Nasal cavity respiratory epithelium epithelial cell of viscerocranial mucosa (primary cell): Measurements from ENCODE around the gene LEMD3. TPM values are rescaled to one million over a fixed set of nuclear protein-coding genes. Genes with fewer than 3 reads are reported as not detected.

Experiments used
- total RNA-seq: library from RNA; depleted of rRNA; stranded (reverse); fragments of >200 nt; gene quantifications from 2 replicates; pipeline ENCODE4 v1.2.3, GENCODE V29; 2014

LEMD3 gene
- total RNA-seq = 31.8 and 33.4 TPM in 2 replicates

DNA sequence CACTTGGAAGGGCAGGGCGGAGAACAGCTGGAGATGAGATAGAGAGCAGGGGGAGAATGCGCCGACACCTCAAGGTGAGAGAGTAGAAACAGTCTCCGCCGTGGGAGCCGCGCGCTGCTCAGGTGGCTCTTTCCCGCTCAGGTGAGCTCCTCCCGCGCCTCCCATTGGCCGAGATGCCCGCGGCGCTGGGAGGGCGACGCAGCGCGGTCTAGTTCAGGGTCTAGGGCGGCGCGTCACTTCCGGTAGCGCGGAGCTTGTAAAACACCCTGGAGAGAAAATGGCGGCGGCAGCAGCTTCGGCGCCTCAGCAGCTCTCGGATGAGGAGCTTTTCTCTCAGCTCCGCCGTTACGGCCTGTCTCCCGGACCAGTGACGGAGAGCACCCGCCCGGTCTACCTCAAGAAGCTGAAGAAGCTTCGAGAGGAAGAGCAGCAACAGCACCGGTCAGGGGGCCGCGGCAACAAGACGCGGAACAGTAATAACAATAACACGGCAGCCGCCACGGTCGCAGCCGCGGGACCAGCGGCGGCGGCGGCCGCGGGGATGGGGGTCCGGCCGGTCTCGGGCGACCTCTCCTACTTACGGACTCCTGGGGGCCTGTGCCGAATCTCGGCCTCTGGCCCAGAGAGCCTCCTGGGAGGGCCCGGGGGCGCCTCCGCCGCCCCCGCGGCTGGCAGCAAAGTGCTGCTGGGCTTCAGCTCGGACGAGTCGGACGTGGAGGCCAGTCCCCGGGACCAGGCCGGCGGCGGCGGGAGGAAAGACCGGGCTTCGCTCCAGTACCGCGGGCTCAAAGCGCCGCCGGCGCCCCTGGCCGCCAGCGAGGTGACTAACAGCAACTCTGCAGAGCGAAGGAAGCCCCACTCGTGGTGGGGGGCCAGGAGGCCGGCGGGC is at the start of gene LEMD3:
LEMD3 (plus strand) TSS at position 264 of the 889 bp plus-strand sequence; CDS start at position 278, 14 bp downstream.

DNA sequence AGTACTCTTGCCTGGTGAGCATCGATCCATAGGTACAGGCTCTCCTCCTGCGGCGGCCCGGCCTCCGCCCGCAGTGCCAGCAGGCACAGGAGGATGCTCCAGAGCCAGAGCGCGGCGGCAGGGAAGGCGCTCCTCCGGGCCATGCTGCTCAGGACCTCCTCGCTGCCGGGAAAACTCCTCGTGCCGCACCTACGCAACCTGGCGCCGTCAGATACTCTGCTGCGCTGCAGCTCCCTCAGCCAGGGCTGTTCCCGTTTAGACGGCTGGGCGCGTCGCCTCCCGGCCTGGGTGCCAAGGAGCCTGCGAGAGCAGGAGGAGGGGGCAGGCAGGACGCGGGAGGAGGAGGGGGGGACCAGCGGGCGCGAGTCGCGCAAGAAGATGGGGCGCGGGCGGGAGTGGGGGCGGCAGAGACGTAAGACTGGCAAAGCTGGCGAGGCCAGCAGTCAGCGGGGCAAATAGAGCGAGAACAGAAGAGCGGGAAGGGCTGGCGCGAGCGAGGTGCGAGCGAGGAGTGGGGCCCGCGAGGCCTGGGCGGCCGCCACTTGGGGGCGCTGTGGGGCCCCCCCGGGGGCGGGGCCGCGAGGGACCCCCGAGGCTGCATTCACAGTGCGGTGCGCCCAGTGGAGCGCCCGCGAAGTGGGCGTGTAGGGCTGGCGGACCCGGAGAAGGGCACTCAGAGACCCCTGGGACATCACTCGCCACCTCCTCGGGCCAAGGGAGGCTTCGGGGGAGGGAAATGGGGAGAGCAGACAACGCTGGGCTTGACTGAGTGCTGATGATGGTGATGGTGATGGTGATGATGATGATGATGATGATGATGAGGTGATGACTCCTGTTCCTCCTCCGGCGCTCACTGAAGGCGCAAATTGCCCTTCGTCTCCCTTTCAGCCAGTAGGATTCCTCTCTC is 48.1 kb upstream of the LEMD3 start, which contains the start of gene WIF1:
WIF1 (minus strand) TSS at position 257 of the 907 bp plus-strand sequence; CDS start at position 143, 114 bp downstream.

DNA sequence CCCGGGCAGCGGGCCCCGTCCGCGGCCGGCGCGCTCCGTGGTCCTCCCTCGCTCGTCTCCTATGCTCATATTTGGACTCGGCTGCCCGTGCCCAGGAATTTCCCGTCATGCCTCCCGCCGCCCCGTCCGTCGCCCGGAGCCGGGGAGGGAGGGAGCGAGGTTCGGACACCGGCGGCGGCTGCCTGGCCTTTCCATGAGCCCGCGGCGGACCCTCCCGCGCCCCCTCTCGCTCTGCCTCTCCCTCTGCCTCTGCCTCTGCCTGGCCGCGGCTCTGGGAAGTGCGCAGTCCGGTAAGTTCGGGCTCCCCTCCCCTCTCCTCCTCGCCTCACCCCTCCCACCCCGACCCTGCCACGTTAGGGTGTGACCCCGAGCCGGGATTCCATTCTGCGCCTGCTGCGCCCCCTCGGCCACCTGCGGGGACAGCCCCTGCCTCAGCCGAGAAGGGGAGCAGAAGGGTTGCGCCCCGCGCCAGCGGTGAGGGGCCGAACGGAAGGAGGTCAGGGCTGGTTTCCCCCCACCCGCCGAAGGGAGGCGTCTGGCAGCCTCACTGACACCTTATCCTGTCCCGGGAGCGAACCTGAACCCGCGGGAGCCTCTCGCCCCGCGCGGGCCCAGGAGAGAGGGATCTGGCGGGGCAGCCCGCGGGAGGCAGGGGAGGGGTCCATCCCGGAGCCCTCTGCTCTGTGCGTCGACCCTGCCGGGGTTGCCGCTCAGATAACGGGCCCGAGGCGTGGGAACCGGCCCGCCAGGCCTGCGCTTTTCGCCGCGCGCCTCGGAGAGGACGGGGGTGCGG is 109.4 kb downstream of the LEMD3 start, which contains the start of gene MSRB3:
MSRB3 (plus strand) TSS at position 108 of the 793 bp plus-strand sequence. CDS start 29,897 bp downstream, outside the sequence.

Other genes with a start within 250 kb of the LEMD3 start
- not detected in 2 replicates for gene WIF1, start 48.3 kb upstream of the LEMD3 start, total RNA-seq
- 2.7 and 4.8 TPM in 2 replicates for gene MSRB3, start 109.1 kb downstream of the LEMD3 start, total RNA-seq